8988T (cell line): ENCODE data around the gene LMNTD2.
A peak's percentile ranks its signal among the peaks of the same experiment; 100 is the strongest.

Experiments used
- DNase-seq: peaks from one replicate; pipeline ENCODE4 v3.0.0; 2011

Gene LMNTD2

GRCh38 chr11:567011-567628 is 6.6 kb upstream of the LMNTD2 start:
- no peak for DNase-seq

GRCh38 chr11:565921-566509 is 5.5 kb upstream of the LMNTD2 start:
- DNase-seq = no peak

- DNase-seq = no peak
These were observed 3.5 kb upstream of the LMNTD2 start for GRCh38 chr11:563812-564578.

GRCh38 chr11:563066-563811 is 2.7 kb upstream of the LMNTD2 start:
- no peak for DNase-seq

- no peak for DNase-seq
These were observed 1.6 kb upstream of the LMNTD2 start for GRCh38 chr11:562046-562645.

- peak; percentile 93 for DNase-seq
These were observed 838 bp upstream of the LMNTD2 start for GRCh38 chr11:561148-562003.

- no peak for DNase-seq
These were observed 730 bp downstream of the LMNTD2 start for GRCh38 chr11:559712-560304.

GRCh38 chr11:559020-559620 is 1.4 kb downstream of the LMNTD2 start:
- DNase-seq = peak; percentile 74

GRCh38 chr11:558503-558902 is 2.0 kb downstream of the LMNTD2 start:
- no peak for DNase-seq

GRCh38 chr11:557328-558132 is 3.0 kb downstream of the LMNTD2 start:
- no peak for DNase-seq

GRCh38 chr11:556662-557256 is 3.8 kb downstream of the LMNTD2 start:
- no peak for DNase-seq

GRCh38 chr11:555780-556661 is 4.5 kb downstream of the LMNTD2 start:
- no peak for DNase-seq

GRCh38 chr11:555227-555779 is 5.2 kb downstream of the LMNTD2 start:
- peak; percentile 80 for DNase-seq

- DNase-seq = peak; percentile 98
These were observed 5.9 kb downstream of the LMNTD2 start for GRCh38 chr11:554428-555226.

- no peak for DNase-seq
These were observed 6.6 kb downstream of the LMNTD2 start for GRCh38 chr11:553988-554340.

- DNase-seq = no peak
These were observed 7.2 kb downstream of the LMNTD2 start for GRCh38 chr11:553083-553987.

GRCh38 chr11:551596-551995 is 8.9 kb downstream of the LMNTD2 start:
- no peak for DNase-seq
